ENCODE results near the gene CKAP4.

DNA sequence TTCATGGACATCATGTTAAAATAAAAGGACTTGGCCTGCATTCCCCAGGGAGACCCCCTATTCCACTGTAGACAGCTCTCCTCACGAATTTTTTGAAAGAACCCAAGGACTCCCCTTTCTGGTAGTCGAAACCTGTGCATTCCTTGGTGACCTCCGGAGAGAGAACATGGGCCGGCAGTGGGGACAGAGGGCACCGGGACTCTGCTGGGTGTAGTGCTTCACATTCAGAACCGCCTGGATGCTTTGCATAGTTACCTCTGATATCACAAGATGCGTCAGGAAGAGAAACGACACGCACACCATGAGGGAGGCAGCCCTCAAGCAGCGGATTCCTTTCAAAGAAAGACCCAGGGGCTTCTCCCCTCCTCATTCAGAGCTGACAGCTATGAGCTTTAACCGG, 9.7 kb downstream of the CKAP4 start:
- TF ChIP-seq CTCF (IDR thresholded peaks at IDR 0.05) (no peak), POLR2A (IDR thresholded peaks at IDR 0.05) (no peak)
